Immature natural killer cell (primary cell): Measurements from ENCODE around the gene TBC1D19. TPM values are rescaled to one million over a fixed set of nuclear protein-coding genes. Genes with fewer than 3 reads are reported as not detected.
A peak's percentile ranks its signal among the peaks of the same experiment; 100 is the strongest.
"Not testable (repeated sequence)": the region's sequence is repeated elsewhere in the genome, so short reads cannot be mapped to it uniquely, and the experiment has no call there.

ENCODE experiments used
- DNase-seq, 3 donors: peaks; one replicate each; pipeline ENCODE4 v3.0.0; 2022; ENCODE audit warnings: mixed read lengths in 1 of 3
- H3K27ac Mint-ChIP-seq, 6 donors: one replicate each; pipeline ENCODE4 v1.8.0; 2020; ENCODE audit warnings: mixed read lengths in 6 of 6, mild to moderate bottlenecking in 5 of 6, inconsistent platforms in 4 of 6, moderate library complexity in 3 of 6
- H3K27me3 Mint-ChIP-seq, 3 donors: one replicate each; pipeline ENCODE4 v1.8.0; 2020 to 2021; ENCODE audit warnings: low read depth in 3 of 3, mild to moderate bottlenecking in 3 of 3, mixed read lengths in 3 of 3, moderate library complexity in 3 of 3, inconsistent platforms in 1 of 3
- H3K36me3 Mint-ChIP-seq, 3 donors: one replicate each; pipeline ENCODE4 v1.8.0; 2020; ENCODE audit warnings: mixed read lengths in 3 of 3, inconsistent platforms in 2 of 3, mild to moderate bottlenecking in 2 of 3
- H3K4me1 Mint-ChIP-seq, 2 donors: one replicate each; pipeline ENCODE4 v1.8.0; 2020; ENCODE audit warnings: inconsistent platforms in 2 of 2, mild to moderate bottlenecking in 2 of 2, mixed read lengths in 2 of 2, moderate library complexity in 1 of 2
- H3K4me3 Mint-ChIP-seq, 5 donors: one replicate each; pipeline ENCODE4 v1.8.0; 2020; ENCODE audit warnings: mild to moderate bottlenecking in 5 of 5, mixed read lengths in 5 of 5, inconsistent platforms in 3 of 5, moderate library complexity in 3 of 5
- H3K9me3 Mint-ChIP-seq, 6 donors: one replicate each; pipeline ENCODE4 v1.8.0; 2020; ENCODE audit warnings: mild to moderate bottlenecking in 6 of 6, mixed read lengths in 6 of 6, inconsistent platforms in 4 of 6, moderate library complexity in 3 of 6
- polyA plus RNA-seq, 3 donors: library from polyadenylated mRNA; unstranded; fragments of 300-500 nt; fragmentation: Illumina TruSeq; gene quantifications; one replicate each; pipeline ENCODE4 v1.2.3, GENCODE V29; 2021

The TBC1D19 gene, protein sequence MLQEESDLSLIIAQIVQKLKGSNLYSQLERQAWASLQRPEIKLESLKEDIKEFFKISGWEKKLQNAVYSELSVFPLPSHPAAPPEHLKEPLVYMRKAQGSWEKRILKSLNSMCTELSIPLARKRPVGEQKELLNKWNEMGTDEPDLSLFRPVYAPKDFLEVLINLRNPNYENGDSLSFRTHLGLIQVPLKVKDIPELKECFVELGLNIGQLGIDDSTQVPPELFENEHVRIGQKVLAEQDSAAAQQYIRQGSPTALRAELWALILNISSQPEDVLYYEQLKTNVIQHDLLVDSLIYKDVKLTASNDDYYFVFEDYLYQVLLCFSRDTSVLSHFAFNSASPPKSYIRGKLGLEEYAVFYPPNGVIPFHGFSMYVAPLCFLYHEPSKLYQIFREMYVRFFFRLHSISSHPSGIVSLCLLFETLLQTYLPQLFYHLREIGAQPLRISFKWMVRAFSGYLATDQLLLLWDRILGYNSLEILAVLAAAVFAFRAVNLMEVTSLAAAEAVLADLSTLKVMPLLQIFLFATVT
- 1 to 10 TPM; 2.8 to 7.4 (median 7.2) TPM for polyA plus RNA-seq

DNA sequence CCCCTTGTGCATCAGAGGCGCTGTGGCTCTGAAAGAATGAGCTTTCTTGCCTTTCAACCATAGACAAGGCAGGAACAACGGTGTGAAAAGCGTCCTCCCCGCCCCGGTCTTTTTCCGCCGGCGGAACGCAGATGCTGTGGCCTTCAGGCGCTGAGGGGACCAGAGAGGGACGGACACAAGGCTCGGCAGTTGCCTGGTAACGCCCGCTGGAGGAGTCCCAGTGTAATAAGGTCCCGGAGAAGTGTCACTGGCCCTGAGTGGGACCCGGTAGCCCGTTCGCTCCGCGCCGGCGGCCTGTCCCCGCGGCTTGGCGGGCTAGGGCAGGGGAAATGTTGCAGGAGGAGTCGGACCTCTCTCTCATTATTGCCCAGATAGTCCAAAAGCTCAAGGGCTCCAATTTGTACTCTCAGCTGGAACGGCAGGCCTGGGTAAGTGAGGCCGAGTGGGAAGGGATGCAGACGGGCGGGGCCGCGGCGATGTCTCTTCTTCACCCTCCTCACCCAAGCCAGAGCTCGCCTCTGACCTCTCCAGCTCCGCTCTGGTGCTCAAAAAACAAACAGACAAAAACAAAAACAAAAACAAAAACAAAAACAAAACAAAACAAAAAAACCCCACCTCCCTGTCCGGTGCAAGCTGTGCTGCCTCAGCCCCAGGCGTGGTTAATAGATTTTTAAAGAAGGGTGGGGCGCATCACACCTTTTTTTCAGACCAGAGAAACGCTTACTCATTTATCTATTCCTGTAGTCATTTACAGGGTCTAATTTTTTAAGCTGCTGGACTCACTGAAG lies at the start of gene TBC1D19:
Gene TBC1D19 (plus strand): TSS at position 220 of the 788 bp plus-strand sequence. CDS start 110 bp downstream, at position 330.
- H3K27me3 Mint-ChIP-seq, result peaks cover 11 to 12% (median 12%) of the 10 kb centered on the region in 3 donors
- H3K4me1 Mint-ChIP-seq, result peaks cover 27 to 43% of the 10 kb centered on the region in 2 donors
- H3K27ac Mint-ChIP-seq, result peak within 1 kb of the TSS; percentile 92 to 100 (median 98)
- peaks cover 0 to 6% (median 0%) of the 10 kb centered on the region in 3 donors for H3K36me3 Mint-ChIP-seq
- peak within 1 kb of the TSS; percentile 95 to 99 (median 98) for H3K4me3 Mint-ChIP-seq
- no peaks in the 10 kb centered on the region for H3K9me3 Mint-ChIP-seq
- peak; percentile 84 to 89 (median 88) for DNase-seq

DNA sequence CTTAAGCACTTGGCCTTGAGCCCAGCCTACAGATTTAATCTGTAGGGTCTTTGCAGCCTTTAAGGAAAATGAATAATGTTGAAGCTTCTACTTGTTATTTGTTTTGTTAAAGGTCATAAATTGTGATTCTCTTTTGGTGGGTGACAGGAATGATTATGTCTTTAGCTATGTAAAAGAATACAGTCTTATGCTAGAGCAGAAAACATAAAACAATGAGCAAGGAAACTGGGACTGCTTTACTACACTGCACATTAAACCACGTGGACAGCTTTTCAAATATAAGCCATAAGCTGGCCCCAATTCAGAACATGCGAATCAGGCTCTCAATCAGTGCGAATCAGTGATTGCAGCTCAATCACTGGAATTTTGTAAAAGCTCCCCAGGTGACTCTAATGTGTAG lies 40.9 kb upstream of the TBC1D19 start:
- DNase-seq, result no peak
- Mint-ChIP-seq H3K36me3 (peaks cover 0 to 3% (median 3%) of the 10 kb centered on the region in 3 donors), H3K27ac (no peak overlapping the region), H3K9me3 (peaks cover 0 to 25% (median 13%) of the 10 kb centered on the region in 6 donors), H3K4me1 (no peaks in the 10 kb centered on the region), H3K4me3 (no peak overlapping the region), H3K27me3 (peaks cover 0 to 4% (median 3%) of the 10 kb centered on the region in 3 donors)

DNA sequence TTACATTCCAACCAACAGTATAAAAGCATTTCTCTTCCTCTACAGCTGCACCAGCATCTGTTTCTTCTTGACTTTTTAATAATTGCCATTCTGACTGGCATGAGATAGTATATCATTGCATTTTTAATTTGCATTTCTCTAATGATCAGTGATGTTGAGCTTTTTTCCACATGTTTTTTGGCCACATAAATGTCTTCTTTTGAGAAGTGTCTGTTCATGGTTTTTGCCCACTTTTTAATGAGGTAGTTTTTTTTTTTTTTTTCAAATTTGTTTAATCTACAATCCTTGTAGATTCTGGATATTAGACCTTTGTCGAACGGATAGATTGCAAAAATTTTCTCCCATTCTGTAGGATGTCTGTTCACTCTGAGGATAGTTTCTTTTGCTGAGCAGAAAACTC lies 39.5 kb upstream of the TBC1D19 start:
- peaks cover 0 to 25% (median 13%) of the 10 kb centered on the region in 6 donors for H3K9me3 Mint-ChIP-seq
- H3K27ac Mint-ChIP-seq, result no peak overlapping the region
- H3K4me3 Mint-ChIP-seq, result no peak overlapping the region
- H3K27me3 Mint-ChIP-seq, result peaks cover 3 to 14% (median 5%) of the 10 kb centered on the region in 3 donors
- H3K4me1 Mint-ChIP-seq, result no peaks in the 10 kb centered on the region
- peaks cover 0 to 3% (median 3%) of the 10 kb centered on the region in 3 donors for H3K36me3 Mint-ChIP-seq
- DNase-seq, result no peak

DNA sequence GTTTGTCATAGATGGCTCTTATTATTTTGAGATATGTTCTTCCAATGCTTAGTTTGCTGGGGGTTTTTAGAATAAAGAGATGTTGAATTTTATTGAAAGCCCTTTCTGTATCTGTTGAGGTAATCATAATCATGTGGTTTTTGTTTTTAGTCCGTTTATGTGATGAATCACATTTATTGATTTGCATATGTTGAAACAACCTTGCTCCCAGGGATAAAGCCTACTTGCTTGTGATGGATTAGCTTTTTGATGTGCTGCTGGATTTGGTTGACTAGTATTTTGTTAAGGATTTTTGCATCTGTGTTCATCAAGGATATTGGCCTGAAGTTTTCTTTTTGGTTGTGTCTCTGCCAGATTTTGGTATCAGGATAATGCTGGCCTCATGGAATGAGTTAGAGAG lies 35.5 kb upstream of the TBC1D19 start:
- Mint-ChIP-seq H3K9me3 (peaks cover 5 to 33% (median 17%) of the 10 kb centered on the region in 6 donors), H3K27me3 (peaks cover 3 to 28% (median 8%) of the 10 kb centered on the region in 3 donors)
- not testable (repeated sequence) for H3K4me1 Mint-ChIP-seq, H3K27ac Mint-ChIP-seq, H3K36me3 Mint-ChIP-seq, DNase-seq, H3K4me3 Mint-ChIP-seq

DNA sequence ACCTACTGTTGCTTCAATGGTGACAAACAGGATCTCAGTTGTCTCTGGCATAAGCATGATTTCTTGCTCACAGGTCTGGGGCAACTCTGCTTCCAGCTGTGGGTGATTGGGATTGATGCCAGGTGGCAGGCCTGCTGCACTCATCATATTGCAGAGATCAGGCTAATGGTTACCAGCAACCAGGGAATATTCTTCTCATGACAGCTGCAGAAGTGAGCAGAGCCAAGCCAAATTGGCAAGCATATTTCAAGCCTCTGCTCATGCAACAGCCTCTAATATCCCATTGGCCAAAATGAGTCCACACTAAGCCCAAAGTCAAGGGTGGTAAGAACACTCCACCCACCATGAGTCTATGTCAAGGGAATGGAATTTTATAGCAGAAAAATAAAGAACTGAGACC lies 26.7 kb upstream of the TBC1D19 start:
- no peak for DNase-seq
- H3K4me1 Mint-ChIP-seq, result no peaks in the 10 kb centered on the region
- peaks cover 0 to 4% (median 0%) of the 10 kb centered on the region in 3 donors for H3K36me3 Mint-ChIP-seq
- peaks cover 6 to 15% (median 9%) of the 10 kb centered on the region in 3 donors for H3K27me3 Mint-ChIP-seq
- H3K27ac Mint-ChIP-seq, result no peak overlapping the region
- H3K9me3 Mint-ChIP-seq, result peaks cover 6 to 29% (median 9%) of the 10 kb centered on the region in 6 donors
- no peak overlapping the region for H3K4me3 Mint-ChIP-seq

DNA sequence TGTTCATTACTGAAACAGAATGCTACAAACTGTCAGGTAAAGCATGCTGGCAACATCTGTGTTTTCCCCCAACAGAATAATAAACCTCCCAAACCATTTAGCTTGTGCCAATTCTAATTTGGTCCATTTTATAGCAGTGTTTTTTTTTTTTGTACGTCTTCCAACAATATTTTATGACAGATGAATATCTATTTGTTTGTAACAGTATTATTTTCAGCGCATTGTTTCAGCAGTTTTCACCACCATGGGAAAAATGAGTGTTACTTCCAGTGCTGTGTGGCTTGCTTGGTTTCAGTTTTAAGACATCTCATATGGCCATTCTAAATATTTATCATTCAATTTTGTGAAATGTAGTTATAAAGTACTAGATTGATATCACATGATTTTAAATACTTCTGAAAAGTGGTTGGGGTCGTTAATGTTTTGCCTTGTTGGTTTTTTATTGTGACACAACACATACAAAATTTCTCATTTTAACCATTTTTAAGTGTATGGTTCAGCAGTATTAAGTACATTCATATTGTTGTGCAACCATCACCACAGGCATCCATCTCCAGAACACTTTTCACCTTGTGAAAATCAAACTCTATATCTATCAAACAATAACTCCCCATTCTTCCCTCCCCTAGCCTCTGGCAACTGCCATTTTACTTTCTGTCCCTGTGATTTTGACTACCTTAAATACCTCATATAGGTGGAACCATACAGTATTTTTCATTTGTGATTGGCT lies 25.6 kb upstream of the TBC1D19 start:
- H3K4me3 Mint-ChIP-seq, result no peak overlapping the region
- H3K9me3 Mint-ChIP-seq, result peaks cover 2 to 23% (median 8%) of the 10 kb centered on the region in 6 donors
- peaks cover 0 to 3% (median 0%) of the 10 kb centered on the region in 3 donors for H3K36me3 Mint-ChIP-seq
- H3K27ac Mint-ChIP-seq, result no peak overlapping the region
- no peak for DNase-seq
- no peaks in the 10 kb centered on the region for H3K4me1 Mint-ChIP-seq
- H3K27me3 Mint-ChIP-seq, result peaks cover 7 to 11% (median 7%) of the 10 kb centered on the region in 3 donors

DNA sequence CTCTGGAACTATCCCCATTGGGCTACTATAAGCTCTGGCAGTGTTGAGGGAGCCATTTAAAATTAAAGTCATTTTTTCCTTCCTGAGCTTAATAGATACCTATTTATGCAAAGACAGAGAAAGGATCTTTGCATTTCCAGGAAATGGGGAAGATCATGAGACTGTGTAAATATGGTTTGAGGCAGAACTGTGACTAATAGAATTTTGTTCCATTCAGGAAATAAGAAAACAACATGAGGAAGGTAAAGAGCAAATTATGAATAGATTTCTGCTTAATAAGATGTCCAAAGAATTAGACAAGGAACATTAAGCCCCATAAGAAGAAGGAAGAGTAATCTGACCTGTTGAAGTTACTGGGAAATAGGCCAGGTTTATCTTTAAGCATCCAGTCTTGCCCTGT lies 17.8 kb upstream of the TBC1D19 start:
- H3K27me3 Mint-ChIP-seq, result peaks cover 6 to 11% (median 6%) of the 10 kb centered on the region in 3 donors
- peaks cover 0 to 9% (median 2%) of the 10 kb centered on the region in 6 donors for H3K9me3 Mint-ChIP-seq
- no peak for DNase-seq
- no peaks in the 10 kb centered on the region for H3K4me1 Mint-ChIP-seq
- H3K36me3 Mint-ChIP-seq, result no peaks in the 10 kb centered on the region
- H3K27ac Mint-ChIP-seq, result no peak overlapping the region
- H3K4me3 Mint-ChIP-seq, result no peak overlapping the region

DNA sequence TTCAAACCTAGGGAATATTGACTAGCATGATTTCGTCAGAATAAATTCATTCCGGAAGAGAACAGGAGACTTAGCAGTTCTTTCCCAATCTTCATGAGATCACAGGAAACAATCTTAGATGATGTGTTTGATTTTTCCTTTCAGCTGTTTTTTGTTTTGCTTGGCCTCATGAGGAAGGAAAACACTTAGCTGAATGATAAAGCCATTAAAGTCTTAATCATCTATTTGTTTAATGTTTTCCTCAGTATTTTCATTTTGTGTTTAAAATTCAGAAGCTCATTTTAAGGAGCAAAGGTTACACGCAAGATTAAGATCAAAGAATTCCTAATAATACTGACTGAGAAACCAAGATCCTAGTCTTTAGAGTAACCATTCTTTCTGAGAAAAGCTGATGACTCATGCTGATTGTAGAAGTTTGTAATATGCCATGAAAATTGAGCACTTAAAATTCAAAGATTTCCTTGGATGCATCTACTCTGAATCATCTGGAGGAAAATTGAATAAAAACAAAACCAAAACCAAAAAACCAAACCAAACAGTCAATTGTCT lies 15.4 kb upstream of the TBC1D19 start:
- DNase-seq, result no peak
- Mint-ChIP-seq H3K36me3 (no peaks in the 10 kb centered on the region), H3K4me1 (no peaks in the 10 kb centered on the region), H3K27me3 (peaks cover 4 to 8% (median 5%) of the 10 kb centered on the region in 3 donors), H3K9me3 (peaks cover 0 to 2% (median 0%) of the 10 kb centered on the region in 6 donors), H3K4me3 (no peak overlapping the region), H3K27ac (no peak overlapping the region)

DNA sequence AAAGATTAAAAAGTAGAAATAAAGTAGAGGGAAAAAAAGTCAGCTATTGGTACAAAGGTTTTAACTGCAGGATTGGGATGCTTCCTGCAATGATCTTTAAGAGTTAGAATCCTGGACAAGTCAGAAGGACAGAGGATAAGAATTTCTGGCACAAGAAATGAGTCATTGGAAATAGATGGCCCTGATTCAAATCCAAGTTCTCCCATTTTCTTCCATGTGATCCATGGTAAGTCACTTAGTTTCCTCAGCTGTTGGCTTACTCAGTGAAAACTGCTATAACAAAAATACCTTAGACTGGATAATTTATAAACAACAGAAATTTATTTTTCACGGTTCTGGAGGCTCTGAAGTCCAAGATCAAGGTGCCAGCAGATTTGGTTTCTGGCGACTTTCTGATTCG lies 13.3 kb upstream of the TBC1D19 start:
- peaks cover 0 to 2% (median 0%) of the 10 kb centered on the region in 6 donors for H3K9me3 Mint-ChIP-seq
- H3K27ac Mint-ChIP-seq, result no peak overlapping the region
- H3K4me3 Mint-ChIP-seq, result no peak overlapping the region
- peaks cover 0 to 5% (median 2%) of the 10 kb centered on the region in 3 donors for H3K27me3 Mint-ChIP-seq
- no peak for DNase-seq
- no peaks in the 10 kb centered on the region for H3K4me1 Mint-ChIP-seq
- no peaks in the 10 kb centered on the region for H3K36me3 Mint-ChIP-seq

DNA sequence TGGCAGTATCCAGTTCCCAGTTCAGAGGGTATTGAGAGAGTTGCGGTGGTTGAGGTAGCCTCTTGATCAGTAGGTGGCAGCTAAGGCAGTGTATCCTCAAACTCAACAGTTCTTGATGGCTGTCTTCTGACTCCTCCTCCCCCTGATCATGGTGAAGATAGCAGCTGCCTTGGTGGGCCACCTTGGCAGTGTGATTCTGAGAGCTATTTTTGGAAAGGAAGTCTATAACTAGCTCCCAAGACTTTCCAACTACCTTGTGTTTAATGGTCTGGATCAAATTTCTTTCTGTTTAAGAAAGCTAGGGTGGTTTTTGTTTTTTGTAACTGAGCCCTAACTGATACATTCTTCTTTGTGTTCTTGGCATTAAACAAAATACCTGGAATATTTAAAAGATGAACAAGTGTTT lies 10.5 kb upstream of the TBC1D19 start:
- Mint-ChIP-seq H3K4me1 (no peaks in the 10 kb centered on the region), H3K27ac (no peak overlapping the region), H3K36me3 (no peaks in the 10 kb centered on the region), H3K4me3 (no peak overlapping the region), H3K27me3 (peaks cover 0 to 5% (median 5%) of the 10 kb centered on the region in 3 donors), H3K9me3 (peaks cover 0 to 2% (median 0%) of the 10 kb centered on the region in 6 donors)
- no peak for DNase-seq

DNA sequence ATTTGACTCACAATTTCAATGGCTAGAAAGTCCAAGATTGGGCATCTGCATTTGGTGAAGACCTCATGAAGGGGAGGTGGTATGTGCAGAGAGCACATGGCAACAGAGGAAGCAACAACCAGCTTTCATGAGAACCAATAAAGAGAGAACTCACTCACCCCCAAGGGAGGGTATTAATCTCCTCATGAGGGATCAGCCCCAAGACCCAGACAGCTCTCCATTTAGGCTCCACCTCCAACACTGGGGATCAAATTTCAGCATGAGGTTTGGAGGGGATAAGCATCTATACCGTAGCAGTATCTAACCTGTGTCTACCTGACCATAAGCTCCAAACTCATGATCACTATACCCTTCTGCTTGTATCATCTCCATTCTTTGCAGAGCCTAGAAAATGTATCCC lies 9.3 kb upstream of the TBC1D19 start:
- Mint-ChIP-seq H3K9me3 (peaks cover 0 to 2% (median 0%) of the 10 kb centered on the region in 6 donors), H3K27ac (no peak overlapping the region), H3K36me3 (no peaks in the 10 kb centered on the region), H3K27me3 (peaks cover 0 to 5% (median 2%) of the 10 kb centered on the region in 3 donors), H3K4me3 (no peak overlapping the region), H3K4me1 (no peaks in the 10 kb centered on the region)
- no peak for DNase-seq

DNA sequence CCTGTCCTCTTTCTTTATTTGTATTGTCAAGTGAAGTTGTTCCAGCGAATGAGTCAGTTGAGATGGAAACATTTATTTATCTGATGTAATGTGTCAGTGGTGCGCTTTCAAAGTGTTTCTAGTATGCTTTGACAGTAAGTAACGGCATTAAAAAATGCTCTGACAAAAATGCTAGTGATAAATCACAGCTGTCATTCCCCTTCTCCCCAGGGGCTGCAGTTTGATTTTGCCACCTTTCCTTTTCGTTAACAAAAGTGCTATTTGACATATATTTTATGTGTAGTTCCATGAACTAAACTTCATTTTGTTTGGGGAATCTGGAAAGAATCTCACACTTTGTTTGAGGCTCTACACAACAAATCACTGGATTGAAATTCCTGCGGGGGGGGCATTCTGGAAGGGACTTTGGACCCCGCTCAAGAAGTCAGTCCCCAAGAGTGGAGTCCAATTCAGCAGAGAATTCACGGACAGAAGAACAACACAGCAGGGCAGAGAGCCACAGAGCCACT lies 7.6 kb upstream of the TBC1D19 start:
- Mint-ChIP-seq H3K27me3 (peaks cover 0 to 7% (median 2%) of the 10 kb centered on the region in 3 donors), H3K4me1 (no peaks in the 10 kb centered on the region), H3K27ac (no peak overlapping the region), H3K36me3 (no peaks in the 10 kb centered on the region), H3K9me3 (no peaks in the 10 kb centered on the region), H3K4me3 (no peak overlapping the region)
- no peak for DNase-seq

DNA sequence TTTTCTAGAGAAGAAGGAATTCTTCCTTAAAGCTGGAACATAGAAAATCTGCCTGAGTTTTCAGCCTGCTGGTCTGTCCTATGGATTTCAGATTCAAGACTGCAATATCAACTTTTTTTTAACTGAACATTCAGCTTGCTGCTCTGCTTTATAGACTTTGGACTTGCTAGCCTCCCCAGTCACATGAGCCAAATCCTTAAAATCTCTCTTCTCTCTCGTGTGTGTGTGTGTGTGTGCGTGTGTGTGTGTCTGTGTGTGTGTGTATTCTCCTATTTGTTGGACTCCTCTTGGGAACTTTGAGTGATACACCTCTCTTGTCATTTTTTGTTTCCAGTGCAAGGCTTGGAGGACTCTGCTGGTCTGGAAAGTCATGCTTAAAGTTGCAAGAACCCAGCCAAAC lies 6.8 kb upstream of the TBC1D19 start:
- Mint-ChIP-seq H3K4me3 (no peak overlapping the region), H3K9me3 (no peaks in the 10 kb centered on the region), H3K36me3 (no peaks in the 10 kb centered on the region), H3K27ac (no peak overlapping the region), H3K4me1 (no peaks in the 10 kb centered on the region), H3K27me3 (peaks cover 0 to 7% (median under 1%) of the 10 kb centered on the region in 3 donors)
- DNase-seq, result no peak
